NCI-H510A (cell line): Measurements from ENCODE around the gene SETDB1.

Experiments used
- DNase-seq: peaks from one replicate; lab custom pipeline; 2025; lab: John Stamatoyannopoulos, UW

The SETDB1 gene

DNA sequence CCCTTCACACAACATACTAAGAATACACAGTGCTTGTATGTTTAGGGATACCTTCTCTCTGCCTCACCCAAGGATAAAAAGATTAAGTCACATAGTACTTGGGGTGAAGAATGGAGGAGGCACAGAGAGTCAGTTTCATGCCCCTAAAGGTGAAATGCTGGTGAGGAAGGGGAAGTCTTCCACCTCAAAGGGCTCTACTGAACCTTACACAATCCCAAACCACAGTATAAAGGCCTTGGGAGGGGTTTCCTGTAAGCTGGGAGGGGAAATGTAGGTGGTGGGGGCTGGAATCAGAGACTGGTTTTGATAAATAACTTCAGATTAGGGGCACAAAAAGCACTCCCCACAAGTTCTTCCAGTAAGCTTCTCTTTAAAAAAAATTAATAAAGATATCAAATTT is 77.0 kb downstream of the SETDB1 start:
- DNase-seq, result no peak

DNA sequence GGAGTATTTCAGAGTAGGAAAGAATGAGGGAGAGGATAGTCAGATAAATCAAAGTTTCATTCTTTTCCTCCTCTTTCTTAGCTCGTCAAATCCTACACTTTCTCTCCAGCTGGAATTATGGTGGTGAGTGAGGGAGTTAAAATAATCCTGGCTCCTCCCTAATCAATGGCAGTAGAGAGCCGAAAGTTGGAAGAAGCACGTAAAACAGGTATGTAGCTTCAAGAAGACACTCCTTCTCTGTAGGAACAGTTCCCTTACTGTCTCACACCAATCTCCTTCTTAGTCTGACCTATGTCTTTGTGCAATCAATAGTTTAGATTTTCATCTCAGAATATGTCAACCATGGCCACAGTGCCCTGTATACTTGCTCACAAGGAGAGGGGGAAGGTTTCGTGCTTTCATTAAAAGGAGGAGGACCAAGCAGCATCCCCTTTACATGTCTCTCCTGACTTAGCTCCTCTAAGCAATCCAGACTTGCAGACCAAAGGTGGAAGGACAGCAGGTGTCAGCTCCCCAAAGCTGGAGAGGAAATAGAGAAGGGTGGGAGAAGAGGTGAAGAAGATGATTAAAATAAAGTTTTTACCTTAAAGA is 79.7 kb downstream of the SETDB1 start:
- DNase-seq, result no peak

DNA sequence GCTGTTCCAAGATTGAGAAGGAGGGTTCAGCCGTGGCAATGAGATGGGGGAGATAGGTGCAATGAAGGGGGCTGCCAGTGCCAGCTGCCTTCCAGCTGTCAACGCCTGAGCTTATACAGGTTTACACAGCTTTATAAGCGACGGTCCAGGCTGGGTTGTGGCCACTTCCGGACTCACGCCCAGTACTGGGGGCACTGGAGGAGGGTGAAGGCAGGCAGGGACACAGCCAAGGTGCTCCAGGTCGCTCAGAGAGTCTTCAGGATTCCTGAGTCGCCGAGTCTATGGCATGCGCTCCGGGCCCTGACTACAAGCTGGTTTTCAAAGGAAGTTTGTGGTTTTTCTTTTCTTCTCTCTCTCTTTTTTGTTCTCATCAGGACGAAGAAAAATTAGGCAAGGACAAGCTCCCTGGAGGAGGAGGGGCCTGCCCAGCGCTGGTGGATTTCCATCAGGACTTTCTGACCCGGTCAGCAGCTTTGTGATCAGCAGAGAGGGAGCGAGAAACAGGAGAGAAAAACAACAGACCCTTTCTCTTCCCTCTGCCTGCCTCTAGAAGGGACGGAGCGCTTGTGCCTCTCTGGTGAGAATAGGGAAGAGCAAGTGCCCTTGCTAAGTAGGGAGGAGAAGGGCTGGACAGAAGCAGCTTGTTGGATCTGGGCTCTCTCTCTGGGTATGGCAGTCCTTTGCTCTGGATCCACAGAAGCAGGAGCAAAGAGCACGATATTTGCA is 80.3 kb downstream of the SETDB1 start, which contains the start of gene MINDY1:
MINDY1 (minus strand) TSS at position 576 of the 726 bp plus-strand sequence. CDS start 4,285 bp downstream, outside the sequence.
- peak; percentile 71 for DNase-seq

DNA sequence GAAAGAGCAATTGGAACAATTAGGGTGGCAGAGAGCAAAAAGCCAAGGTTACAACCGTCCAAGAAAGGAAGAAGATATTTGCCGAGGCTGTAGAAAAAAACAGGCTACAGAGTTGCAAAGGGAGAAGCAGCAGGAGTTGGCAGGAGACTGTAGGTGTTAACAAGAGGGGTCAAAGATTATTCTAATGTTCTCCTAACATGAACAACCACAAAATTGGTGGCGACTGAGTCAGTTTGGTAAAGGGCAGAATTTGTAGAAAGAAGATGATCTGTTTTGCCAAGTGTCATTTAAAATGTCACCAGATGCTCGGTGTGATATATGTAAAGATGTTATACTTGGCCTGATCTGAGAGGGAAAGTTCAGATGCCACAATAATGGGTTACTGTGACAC is 81.7 kb downstream of the SETDB1 start:
- DNase-seq, result no peak

DNA sequence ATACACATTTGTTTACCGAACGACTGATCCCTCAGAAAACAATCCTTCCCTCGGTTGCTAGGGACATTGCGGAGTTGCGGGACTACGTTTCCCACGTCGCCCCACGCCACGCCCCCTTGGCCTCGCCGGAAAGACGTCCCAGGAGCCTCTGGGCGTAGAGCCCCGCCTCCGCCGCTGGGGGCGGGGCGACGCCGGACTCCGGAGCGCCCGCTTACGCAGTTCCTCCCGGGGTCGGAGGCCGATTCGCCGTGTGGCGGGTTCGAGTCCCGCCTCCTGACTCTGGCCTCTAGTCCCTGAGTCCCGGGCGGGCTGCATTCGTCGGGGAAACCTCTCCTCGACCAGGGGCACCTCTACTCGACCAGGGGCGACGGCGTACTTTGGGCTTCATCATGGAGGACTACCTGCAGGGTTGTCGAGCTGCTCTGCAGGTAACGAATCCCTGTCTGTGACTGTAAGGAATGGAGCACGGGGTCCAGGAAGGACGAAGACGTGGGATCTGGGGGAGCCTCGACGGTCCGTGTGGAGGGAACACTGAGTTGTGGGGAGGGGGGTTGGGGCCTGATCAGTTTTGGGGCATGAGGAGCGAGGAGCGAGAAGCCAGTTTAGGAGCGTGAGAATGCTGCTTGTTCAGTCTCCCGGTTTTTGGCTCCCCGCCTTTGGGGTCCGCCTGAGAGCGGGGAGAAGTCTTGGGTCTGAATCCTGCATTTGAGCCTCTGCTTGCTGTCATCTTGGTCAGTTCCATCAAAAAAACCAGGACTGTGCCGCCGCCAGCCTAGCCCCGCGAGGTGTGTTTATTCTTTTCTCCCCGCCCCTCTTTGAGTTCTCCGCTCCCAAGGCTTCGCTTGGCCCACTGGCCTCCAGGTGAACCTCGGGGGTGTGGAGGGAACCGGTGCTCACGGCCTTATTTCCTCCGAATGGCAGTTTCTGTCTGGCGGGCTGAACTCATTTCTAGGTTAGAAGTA is 82.4 kb downstream of the SETDB1 start, which contains the start of gene PRUNE1:
PRUNE1 (plus strand) TSS at position 206 of the 962 bp plus-strand sequence; CDS start at position 390, 184 bp downstream.
- peak; percentile 93 for DNase-seq

DNA sequence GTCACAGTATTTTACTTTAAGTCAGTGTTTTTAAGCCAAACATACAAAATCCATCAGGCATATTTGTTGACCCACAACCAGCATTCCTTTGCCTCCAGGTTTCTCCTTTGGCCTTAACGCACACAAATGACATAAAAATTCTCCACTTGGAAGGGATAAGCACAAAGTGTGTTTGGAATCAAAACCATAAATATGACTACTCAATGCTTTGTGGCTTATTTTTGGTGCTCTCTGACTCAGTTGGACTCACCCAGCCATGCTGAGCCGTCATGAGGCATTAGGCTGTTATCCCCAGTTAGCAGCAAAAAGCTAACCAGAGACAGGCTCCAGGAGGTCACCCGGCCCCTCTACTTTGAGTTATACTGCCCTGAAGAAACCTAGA is 83.0 kb downstream of the SETDB1 start:
- no peak for DNase-seq

DNA sequence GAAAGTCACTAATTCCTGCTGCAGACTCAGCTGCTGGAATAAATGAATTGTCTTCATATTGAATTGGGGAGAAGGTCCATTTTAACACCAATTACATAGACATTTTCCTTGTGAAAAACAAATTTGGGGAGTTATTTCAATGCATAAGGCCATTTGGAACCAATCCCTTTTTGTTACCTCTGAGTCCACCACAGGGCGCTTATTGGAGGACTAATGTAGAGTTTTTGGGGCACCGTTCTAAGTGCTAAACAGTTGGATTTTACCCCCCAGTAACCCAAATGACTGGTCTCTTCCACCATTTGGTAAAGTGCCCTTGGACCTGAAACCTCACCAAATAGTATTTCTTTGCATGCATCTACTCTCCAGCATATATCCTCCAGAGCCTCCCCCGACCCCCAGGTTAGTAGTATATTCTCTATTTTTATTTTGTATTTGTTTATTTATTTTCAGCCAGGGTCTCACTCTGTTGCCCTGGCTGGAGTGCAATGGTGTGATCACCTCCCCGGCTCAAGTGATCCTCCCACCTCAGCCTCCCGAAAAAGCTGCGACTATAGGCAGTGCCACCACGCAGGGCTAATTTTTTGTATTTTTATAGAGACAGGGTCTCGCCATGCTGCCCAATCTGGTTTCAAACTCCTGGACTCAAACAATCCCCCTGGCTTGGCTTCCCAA is 83.6 kb downstream of the SETDB1 start:
- no peak for DNase-seq

DNA sequence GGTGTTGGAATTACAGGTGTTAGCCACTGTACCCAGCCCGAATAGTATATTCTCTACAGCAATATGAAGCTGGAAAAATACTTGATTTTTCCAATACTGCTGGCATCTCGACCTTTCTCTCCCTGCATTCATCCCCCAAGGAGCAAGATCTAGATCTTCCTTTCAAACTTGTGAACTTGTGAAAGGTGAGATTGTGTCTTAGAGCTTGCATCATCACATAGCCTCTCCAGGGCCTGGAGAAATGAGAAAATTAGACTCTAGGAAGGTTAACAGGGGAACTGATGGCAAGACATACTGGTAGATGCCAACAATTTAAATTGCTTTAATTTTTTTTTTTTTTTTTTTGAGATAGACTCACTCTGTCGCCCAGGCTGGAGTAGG is 84.2 kb downstream of the SETDB1 start:
- DNase-seq, result no peak

DNA sequence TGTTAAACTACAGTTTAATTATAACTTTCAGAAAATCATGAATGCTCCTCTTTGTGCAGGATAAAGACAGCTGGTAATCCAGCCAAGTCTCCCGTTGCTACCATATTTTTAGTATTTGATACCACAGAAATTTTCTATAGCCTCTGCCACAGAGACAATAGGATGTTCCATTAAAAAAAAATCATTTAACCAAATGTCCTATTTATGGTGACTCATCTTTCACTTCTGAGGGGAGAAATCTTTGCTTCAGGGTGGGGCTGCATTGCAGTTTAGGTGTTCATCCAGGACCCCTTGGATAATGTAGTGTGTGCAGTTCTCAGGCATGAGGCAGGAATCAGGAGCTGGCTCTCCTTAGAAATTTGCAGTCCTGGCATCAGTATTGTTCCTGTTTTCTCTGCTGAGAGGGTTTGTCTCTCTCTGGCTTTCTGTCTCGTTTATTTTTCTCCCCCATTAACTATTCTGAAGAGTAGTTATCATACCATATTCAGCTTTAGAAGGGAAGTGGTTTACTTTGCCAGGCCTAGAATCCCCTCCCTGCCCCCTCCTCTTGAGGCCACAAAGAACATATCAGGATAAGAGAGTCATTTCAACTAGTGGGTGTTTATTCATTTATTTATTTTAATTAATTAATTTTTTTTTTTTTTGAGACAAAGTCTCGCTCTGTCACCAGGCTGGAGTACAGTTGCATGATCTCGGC is 85.1 kb downstream of the SETDB1 start:
- no peak for DNase-seq

DNA sequence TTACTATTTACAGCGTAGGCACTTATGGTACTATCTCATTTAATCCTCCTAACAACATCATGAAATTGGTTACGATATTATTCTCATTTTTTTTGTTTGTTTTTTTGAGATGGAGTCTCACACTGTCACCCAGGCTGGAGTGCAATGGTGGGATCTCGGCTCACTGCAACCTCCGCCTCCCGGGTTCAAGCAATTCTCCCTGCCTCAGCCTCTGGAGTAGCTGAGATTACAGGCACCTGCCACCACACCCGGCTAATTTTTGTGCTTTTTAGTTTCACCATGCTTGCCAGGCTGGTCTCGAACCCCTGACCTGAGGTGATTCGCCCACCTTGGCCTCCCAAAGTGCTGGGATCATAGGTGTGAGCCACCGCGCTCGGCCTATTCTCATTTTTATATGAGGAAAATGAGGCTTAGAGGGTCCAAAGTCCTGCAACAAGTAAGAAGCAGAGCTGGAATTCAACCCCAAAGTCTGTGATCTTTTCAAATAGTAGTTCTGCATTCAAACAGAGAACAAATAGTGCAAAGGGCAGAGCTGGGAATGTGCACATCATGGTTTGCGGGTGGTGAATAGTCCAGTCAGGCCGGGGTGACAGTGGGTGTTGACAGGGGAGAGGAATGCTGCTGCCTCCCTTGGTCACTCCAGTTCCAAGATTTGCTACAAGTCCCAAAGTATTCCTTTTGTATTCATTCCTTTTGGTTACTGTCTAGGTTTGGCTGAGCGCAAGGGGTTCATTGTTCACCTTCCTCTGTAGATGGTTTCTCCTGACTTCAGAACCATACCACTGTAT is 86.7 kb downstream of the SETDB1 start:
- DNase-seq, result no peak

DNA sequence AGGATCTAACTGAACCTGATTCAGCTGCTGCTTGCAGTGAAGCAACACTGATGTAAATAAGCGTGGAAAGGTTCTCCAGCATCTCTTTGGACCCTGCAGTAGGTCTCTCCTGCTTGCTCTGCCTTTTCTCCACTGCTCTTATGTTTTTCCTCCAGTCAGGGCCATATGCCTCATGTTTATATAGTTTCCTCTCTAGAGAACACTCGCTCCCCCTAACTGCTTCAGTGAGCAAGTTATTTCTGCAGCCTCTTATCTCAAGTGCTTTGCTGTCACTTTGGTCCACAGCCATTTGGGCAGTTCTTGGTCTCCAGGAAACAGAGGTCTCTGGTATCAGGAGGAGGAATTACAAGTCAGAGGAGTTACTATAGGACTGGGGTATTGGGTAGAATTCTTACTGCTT is 87.4 kb downstream of the SETDB1 start:
- peak; percentile 43 for DNase-seq
